Measurements from ENCODE around the gene FOXJ2.

Gene FOXJ2

DNA sequence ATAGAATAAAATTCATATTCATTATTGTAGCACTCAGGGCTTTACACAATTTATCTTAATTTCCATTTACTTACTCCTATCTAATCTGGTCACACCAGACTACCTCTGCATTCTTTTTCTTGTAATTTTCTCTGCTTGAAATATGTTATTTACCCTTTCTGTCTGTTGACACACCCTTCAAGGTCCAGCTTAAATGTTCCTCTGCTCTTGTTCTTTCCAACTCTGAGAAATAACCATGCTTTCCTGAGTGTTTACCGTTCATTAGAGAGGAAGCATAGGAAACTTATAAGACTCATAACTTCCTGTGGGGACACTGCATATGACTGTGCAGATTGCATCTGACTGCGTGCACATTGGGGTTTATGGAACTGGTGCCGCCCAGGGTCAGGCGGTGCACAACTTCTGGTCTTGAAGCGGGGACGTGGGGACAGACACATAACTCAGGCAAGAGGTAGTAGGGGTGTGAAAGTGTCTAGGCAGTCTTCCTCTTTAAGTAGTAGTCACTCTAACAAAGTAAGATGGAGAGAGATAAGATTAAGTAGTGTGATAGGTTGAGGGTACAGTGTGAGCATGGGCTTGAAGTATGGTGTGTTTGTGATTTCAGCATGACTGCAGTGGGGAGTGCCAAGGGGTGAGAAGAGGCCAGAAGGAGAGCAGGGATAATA is 42.6 kb upstream of the FOXJ2 start:
- DNase-seq (ENCODE audit: low read depth in 1 of 2, low spot score in 1 of 2): peak; percentile 65 to 94
- H3K27ac ChIP-seq (replicated peaks): peak overlapping the region; percentile 82
- no peaks in the 10 kb centered on the region for H3K27me3 ChIP-seq (ENCODE audit: insufficient read depth, poor library complexity, severe bottlenecking)
- TF ChIP-seq, protein P1, sequence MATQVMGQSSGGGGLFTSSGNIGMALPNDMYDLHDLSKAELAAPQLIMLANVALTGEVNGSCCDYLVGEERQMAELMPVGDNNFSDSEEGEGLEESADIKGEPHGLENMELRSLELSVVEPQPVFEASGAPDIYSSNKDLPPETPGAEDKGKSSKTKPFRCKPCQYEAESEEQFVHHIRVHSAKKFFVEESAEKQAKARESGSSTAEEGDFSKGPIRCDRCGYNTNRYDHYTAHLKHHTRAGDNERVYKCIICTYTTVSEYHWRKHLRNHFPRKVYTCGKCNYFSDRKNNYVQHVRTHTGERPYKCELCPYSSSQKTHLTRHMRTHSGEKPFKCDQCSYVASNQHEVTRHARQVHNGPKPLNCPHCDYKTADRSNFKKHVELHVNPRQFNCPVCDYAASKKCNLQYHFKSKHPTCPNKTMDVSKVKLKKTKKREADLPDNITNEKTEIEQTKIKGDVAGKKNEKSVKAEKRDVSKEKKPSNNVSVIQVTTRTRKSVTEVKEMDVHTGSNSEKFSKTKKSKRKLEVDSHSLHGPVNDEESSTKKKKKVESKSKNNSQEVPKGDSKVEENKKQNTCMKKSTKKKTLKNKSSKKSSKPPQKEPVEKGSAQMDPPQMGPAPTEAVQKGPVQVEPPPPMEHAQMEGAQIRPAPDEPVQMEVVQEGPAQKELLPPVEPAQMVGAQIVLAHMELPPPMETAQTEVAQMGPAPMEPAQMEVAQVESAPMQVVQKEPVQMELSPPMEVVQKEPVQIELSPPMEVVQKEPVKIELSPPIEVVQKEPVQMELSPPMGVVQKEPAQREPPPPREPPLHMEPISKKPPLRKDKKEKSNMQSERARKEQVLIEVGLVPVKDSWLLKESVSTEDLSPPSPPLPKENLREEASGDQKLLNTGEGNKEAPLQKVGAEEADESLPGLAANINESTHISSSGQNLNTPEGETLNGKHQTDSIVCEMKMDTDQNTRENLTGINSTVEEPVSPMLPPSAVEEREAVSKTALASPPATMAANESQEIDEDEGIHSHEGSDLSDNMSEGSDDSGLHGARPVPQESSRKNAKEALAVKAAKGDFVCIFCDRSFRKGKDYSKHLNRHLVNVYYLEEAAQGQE (IDR thresholded peaks at IDR 0.05; ENCODE audit: insufficient replicate concordance, low read depth): peak; percentile 46
- TF ChIP-seq POLR2AphosphoS5 (IDR thresholded peaks at IDR 0.05; ENCODE audit: low read depth) (peak; percentile 90), CTCF (IDR thresholded peaks at IDR 0.05; ENCODE audit: insufficient read depth, low read length) (no peak), GABPA (IDR thresholded peaks at IDR 0.05; ENCODE audit: low read depth) (0 out of 2 replicates have a peak, but pooled peaks have one; percentile 55), SPI1 (IDR thresholded peaks at IDR 0.05; ENCODE audit: borderline replicate concordance, low read depth) (peak; percentile 51; the same call in 1 of the 2 replicates)
- H3K4me3 ChIP-seq (replicated peaks; ENCODE audit: insufficient read depth, low read length): no peak overlapping the region

DNA sequence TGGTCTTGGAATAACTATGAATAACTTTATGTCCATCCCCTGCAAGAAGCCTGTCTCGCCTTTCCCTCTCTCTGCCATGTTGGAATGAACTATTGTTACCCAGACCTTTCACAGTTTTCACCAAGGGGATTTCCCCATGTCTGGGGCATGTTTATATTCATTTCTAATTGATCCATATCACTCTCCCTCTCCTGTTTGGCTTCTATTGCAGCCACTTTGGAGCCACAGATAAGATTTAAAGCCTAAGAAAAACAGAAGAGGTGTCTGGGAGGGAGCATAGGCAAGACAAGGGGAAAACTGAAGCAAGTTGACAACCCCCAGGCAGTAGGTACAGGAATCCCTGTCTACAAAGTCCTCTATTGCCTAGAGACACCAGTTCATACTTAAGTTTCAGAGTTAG is 41.0 kb upstream of the FOXJ2 start:
- no peak for DNase-seq (ENCODE audit: low read depth in 1 of 2, low spot score in 1 of 2)
- H3K27ac ChIP-seq (replicated peaks): no peak overlapping the region

DNA sequence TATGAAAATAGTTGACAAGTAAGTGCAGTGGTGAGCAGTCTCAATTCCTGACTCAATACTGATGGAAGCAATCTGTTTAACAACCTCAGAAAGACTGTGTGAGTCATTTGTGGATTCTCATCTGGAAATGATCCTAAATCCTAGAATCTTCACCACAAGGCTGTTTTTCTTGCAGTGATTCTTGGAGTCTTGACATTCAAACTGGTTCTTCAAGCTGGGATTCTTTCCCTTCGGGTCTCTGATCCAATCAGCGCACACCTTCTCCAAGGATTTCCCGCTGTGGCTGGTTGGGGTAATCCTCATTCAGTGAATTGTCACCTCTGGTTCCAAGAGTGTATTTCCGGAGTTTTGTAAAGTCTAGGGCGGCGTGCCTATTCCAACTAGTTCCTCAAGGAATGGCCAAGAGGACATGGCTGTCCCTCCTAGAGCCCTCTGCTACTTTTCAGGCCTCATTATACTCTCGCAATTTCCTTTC is 37.7 kb upstream of the FOXJ2 start:
- TF ChIP-seq POLR2AphosphoS5 (IDR thresholded peaks at IDR 0.05; ENCODE audit: low read depth) (no peak), SPI1 (IDR thresholded peaks at IDR 0.05; ENCODE audit: borderline replicate concordance, low read depth) (no peak), CTCF (IDR thresholded peaks at IDR 0.05; ENCODE audit: insufficient read depth, low read length) (no peak), GABPA (IDR thresholded peaks at IDR 0.05; ENCODE audit: low read depth) (no peak)
- TF ChIP-seq, protein P1 (IDR thresholded peaks at IDR 0.05; ENCODE audit: insufficient replicate concordance, low read depth): no peak
- Histone ChIP-seq H3K27me3 (ENCODE audit: insufficient read depth, poor library complexity, severe bottlenecking) (no peaks in the 10 kb centered on the region), H3K27ac (replicated peaks) (no peak overlapping the region), H3K4me3 (replicated peaks; ENCODE audit: insufficient read depth, low read length) (no peak overlapping the region)
- DNase-seq (ENCODE audit: low read depth in 1 of 2, low spot score in 1 of 2): no peak

More for the DNA sequence above, 41.0 kb upstream of the FOXJ2 start:
- Histone ChIP-seq H3K27me3 (ENCODE audit: insufficient read depth, poor library complexity, severe bottlenecking) (no peaks in the 10 kb centered on the region), H3K4me3 (replicated peaks; ENCODE audit: insufficient read depth, low read length) (no peak overlapping the region)
- TF ChIP-seq POLR2AphosphoS5 (IDR thresholded peaks at IDR 0.05; ENCODE audit: low read depth) (no peak), GABPA (IDR thresholded peaks at IDR 0.05; ENCODE audit: low read depth) (no peak), CTCF (IDR thresholded peaks at IDR 0.05; ENCODE audit: insufficient read depth, low read length) (no peak), SPI1 (IDR thresholded peaks at IDR 0.05; ENCODE audit: borderline replicate concordance, low read depth) (no peak)
- TF ChIP-seq, protein P1 (IDR thresholded peaks at IDR 0.05; ENCODE audit: insufficient replicate concordance, low read depth): no peak
